ENCODE results near the gene CCNL2. TPM values are rescaled to one million over a fixed set of nuclear protein-coding genes. Genes with fewer than 3 reads are reported as not detected.
A peak's percentile ranks its signal among the peaks of the same experiment; 100 is the strongest.

The CCNL2 gene
- total RNA-seq, 6 experiments from 2014 or later: 80.8 to 127 (median 101) TPM

DNA sequence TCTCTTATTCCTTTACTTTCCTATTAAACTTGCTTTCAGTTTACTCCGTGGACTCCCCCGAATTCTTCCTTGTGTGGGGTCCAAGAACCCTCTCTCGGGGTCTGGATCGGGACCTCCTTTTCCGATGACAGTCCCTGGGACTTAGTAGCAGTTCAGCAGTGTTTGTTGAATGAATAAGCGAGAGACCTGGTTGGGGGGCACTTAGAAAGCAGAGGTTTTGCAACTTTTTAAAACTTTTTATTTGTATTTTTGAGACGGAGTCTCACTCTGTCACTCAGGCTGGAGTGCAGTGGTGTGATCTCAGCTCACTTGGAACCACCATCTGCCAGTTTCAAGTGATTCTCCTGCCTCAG, 24.1 kb upstream of the CCNL2 start:
- intact Hi-C loops (cut with DNase I): no loop called here
- Histone ChIP-seq H3K4me1 (no peaks in the 10 kb centered on the region), H3K4me3 (no peak overlapping the region), H3K9me3 (no peaks in the 10 kb centered on the region), H3K27me3 (no peaks in the 10 kb centered on the region), H3K27ac (no peak overlapping the region), H3K36me3 (no peaks in the 10 kb centered on the region)
- 86% methylated on average over 7 of the region's 7 CpGs for WGBS (ENCODE audit: insufficient coverage, low coverage, low lambda C conversion rate, missing lambda C conversion rate)
- DNase-seq: no peak
- TF ChIP-seq, protein P1, sequence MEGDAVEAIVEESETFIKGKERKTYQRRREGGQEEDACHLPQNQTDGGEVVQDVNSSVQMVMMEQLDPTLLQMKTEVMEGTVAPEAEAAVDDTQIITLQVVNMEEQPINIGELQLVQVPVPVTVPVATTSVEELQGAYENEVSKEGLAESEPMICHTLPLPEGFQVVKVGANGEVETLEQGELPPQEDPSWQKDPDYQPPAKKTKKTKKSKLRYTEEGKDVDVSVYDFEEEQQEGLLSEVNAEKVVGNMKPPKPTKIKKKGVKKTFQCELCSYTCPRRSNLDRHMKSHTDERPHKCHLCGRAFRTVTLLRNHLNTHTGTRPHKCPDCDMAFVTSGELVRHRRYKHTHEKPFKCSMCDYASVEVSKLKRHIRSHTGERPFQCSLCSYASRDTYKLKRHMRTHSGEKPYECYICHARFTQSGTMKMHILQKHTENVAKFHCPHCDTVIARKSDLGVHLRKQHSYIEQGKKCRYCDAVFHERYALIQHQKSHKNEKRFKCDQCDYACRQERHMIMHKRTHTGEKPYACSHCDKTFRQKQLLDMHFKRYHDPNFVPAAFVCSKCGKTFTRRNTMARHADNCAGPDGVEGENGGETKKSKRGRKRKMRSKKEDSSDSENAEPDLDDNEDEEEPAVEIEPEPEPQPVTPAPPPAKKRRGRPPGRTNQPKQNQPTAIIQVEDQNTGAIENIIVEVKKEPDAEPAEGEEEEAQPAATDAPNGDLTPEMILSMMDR (IDR thresholded peaks at IDR 0.05): no peak
- TF ChIP-seq POLR2A (IDR thresholded peaks at IDR 0.05): no peak
- ATAC-seq: no peak

- Histone ChIP-seq H3K36me3 (no peaks in the 10 kb centered on the region), H3K27ac (no peak overlapping the region), H3K4me1 (no peaks in the 10 kb centered on the region), H3K4me3 (no peak overlapping the region), H3K27me3 (no peaks in the 10 kb centered on the region), H3K9me3 (no peaks in the 10 kb centered on the region)
- WGBS (ENCODE audit: insufficient coverage, low coverage, low lambda C conversion rate, missing lambda C conversion rate): 52% methylated on average over 12 of the region's 29 CpGs
- intact Hi-C loops (cut with DNase I): no loop called here
- no peak for ATAC-seq
- peak in 1 of 3 donors; percentile 40 for DNase-seq
- TF ChIP-seq, protein P1 (IDR thresholded peaks at IDR 0.05): no peak
- no peak for TF ChIP-seq POLR2A (IDR thresholded peaks at IDR 0.05)
These were observed 23.5 kb upstream of the CCNL2 start for GRCh38 chr1:1422465-1423244.

- 78% methylated on average over 3 of the region's 7 CpGs for WGBS (ENCODE audit: insufficient coverage, low coverage, low lambda C conversion rate, missing lambda C conversion rate)
- H3K36me3 ChIP-seq: no peaks in the 10 kb centered on the region
- TF ChIP-seq, protein P1 (IDR thresholded peaks at IDR 0.05): no peak
- TF ChIP-seq POLR2A (IDR thresholded peaks at IDR 0.05): no peak
- no peaks in the 10 kb centered on the region for H3K27me3 ChIP-seq
- H3K27ac ChIP-seq: no peak overlapping the region
- intact Hi-C loops (cut with DNase I): no loop called here
- no peak for ATAC-seq
- DNase-seq: peak in 1 of 3 donors; percentile 32
- H3K4me1 ChIP-seq: no peaks in the 10 kb centered on the region
- H3K4me3 ChIP-seq: no peak overlapping the region
- no peaks in the 10 kb centered on the region for H3K9me3 ChIP-seq
These were observed 22.9 kb upstream of the CCNL2 start for GRCh38 chr1:1421907-1422464.

GRCh38 chr1:1421147-1421906, 22.2 kb upstream of the CCNL2 start, which contains the start of gene ANKRD65:
ANKRD65 (minus strand) TSS chr1:1421276; CDS start chr1:1421005, 271 bp downstream.
- TF ChIP-seq POLR2A (IDR thresholded peaks at IDR 0.05): no peak
- TF ChIP-seq, protein P1 (IDR thresholded peaks at IDR 0.05): no peak
- Histone ChIP-seq H3K27me3 (no peaks in the 10 kb centered on the region), H3K4me3 (peak within 1 kb of the TSS in 1 of 3 donors; percentile 26), H3K4me1 (no peaks in the 10 kb centered on the region), H3K36me3 (no peaks in the 10 kb centered on the region), H3K9me3 (no peaks in the 10 kb centered on the region), H3K27ac (no peak within 1 kb of the TSS)
- DNase-seq: peak in 1 of 3 donors; percentile 37
- 100% methylated on average over 1 of the region's 18 CpGs for WGBS (ENCODE audit: insufficient coverage, low coverage, low lambda C conversion rate, missing lambda C conversion rate)
- ATAC-seq: peak in 1 of 4 donors; percentile 17
- intact Hi-C loops (cut with DNase I): no loop called here

All from right lobe of liver (tissue), 6 donors.